Adrenal gland (tissue), 5 donors: ENCODE data around the gene FNBP1.

Source experiments
- POLR2A ChIP-seq, 2 donors: fragments of 450-650 bp; IDR thresholded peaks; one replicate each; pipeline ENCODE4 v1.6.1; 2017; ENCODE audit warnings: antibody characterized with exemption in 2 of 2, mild to moderate bottlenecking in 2 of 2, moderate library complexity in 1 of 2
- TF ChIP-seq, protein P1 (sequence below), 6 experiments: fragments of 450-650 bp in 4 of 6; fragments of 200-600 bp in 2 of 6; sonication (generic) in 1 of 6; IDR thresholded peaks; 1 replicate in 5 of 6; 2 replicates in 1 of 6; pipeline versions ENCODE4 v1.5.1 to v1.8.0; 2016 to 2021; ENCODE audit warnings: antibody characterized with exemption in 6 of 6, mild to moderate bottlenecking in 2 of 6, moderate library complexity in 1 of 6
- donor health status: DM: no; HTN: no; CAD: no.

GRCh38 chr9:129888293-129889121 is 154.5 kb downstream of the FNBP1 start:
- no peak for TF ChIP-seq POLR2A (IDR thresholded peaks at IDR 0.05)
- TF ChIP-seq, protein P1, sequence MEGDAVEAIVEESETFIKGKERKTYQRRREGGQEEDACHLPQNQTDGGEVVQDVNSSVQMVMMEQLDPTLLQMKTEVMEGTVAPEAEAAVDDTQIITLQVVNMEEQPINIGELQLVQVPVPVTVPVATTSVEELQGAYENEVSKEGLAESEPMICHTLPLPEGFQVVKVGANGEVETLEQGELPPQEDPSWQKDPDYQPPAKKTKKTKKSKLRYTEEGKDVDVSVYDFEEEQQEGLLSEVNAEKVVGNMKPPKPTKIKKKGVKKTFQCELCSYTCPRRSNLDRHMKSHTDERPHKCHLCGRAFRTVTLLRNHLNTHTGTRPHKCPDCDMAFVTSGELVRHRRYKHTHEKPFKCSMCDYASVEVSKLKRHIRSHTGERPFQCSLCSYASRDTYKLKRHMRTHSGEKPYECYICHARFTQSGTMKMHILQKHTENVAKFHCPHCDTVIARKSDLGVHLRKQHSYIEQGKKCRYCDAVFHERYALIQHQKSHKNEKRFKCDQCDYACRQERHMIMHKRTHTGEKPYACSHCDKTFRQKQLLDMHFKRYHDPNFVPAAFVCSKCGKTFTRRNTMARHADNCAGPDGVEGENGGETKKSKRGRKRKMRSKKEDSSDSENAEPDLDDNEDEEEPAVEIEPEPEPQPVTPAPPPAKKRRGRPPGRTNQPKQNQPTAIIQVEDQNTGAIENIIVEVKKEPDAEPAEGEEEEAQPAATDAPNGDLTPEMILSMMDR (IDR thresholded peaks at IDR 0.05): no peak
